Stimulated activated effector memory CD8-positive, alpha-beta T cell treated with anti-CD3 and anti-CD28 coated beads, Interleukin-12 subunit alpha, Interleukin-12 subunit beta, amount 100 ng/mL, for 72 hours (primary cell): ENCODE data around the gene PLEKHA3.
"Not testable (repeated sequence)": the region's sequence is repeated elsewhere in the genome, so short reads cannot be mapped to it uniquely, and the experiment has no call there.

Experiments
- ATAC-seq: fragments of 150-1000 bp; cut with Tn5 transposase; 2 replicates; pipeline ENCODE4 v1.10.0; 2021
- DNase-seq, 2 donors: peaks; one replicate each; pipeline ENCODE4 v3.0.0; 2021 to 2022; ENCODE audit warnings: low spot score in 2 of 2
- H3K27ac Mint-ChIP-seq: one replicate; pipeline ENCODE4 v1.8.0; 2022; ENCODE audit warnings: mild to moderate bottlenecking, mixed read lengths
- H3K36me3 Mint-ChIP-seq: one replicate; pipeline ENCODE4 v1.8.0; 2022; ENCODE audit warnings: mild to moderate bottlenecking, mixed read lengths
- H3K4me1 Mint-ChIP-seq: one replicate; pipeline ENCODE4 v1.8.0; 2022; ENCODE audit warnings: mixed read lengths
- H3K4me3 Mint-ChIP-seq: one replicate; pipeline ENCODE4 v1.8.0; 2022; ENCODE audit warnings: mild to moderate bottlenecking, mixed read lengths
- H3K9me3 Mint-ChIP-seq: one replicate; pipeline ENCODE4 v1.8.0; 2022; ENCODE audit warnings: mixed read lengths

Gene PLEKHA3

DNA sequence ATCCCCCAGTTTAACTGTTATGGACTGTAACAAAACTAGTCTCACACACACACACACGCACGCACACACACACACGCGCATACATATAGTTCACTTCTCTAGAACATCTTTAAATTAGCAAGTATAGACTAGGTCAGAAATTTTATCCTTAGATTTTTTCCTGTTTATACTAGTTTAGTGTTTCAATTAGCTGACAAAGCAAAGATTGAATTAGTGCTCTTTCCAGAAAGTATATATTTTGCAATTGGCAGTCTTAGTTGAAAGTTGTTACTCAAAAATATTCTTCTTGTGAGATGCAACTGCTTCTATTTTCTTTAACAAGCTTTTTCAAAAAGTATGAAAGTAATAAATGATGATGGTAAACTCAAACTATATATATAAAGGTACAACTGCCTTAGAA is 22.5 kb downstream of the PLEKHA3 start:
- DNase-seq (no peak), ATAC-seq (no peak)
- Mint-ChIP-seq H3K36me3 (peaks cover 98% of the 10 kb centered on the region), H3K4me3 (no peak overlapping the region), H3K9me3 (no peaks in the 10 kb centered on the region), H3K27ac (no peak overlapping the region), H3K4me1 (peaks cover 7% of the 10 kb centered on the region)

DNA sequence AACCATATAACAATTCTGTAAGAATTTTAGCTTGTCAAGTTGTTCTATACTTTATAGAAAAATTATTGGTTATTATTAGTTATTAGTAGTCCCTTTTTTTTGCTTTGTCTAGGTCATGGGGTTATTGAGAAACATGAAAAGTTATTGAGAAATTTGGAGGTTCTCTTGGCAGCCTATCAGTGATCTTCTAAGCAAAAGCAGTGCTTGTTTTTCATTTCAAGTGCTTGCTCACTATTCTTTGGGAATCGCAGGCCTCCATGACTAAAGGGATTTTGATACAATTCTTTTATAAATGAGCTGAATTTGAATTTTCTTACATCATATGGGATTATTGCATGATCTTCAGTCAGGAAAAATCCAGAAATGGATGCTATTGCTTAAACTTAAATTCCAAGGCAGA is 25.8 kb downstream of the PLEKHA3 start:
- Mint-ChIP-seq H3K4me3 (no peak overlapping the region), H3K36me3 (peaks cover 88% of the 10 kb centered on the region), H3K9me3 (no peaks in the 10 kb centered on the region), H3K27ac (no peak overlapping the region), H3K4me1 (peaks cover 16% of the 10 kb centered on the region)
- ATAC-seq (no peak), DNase-seq (no peak)

DNA sequence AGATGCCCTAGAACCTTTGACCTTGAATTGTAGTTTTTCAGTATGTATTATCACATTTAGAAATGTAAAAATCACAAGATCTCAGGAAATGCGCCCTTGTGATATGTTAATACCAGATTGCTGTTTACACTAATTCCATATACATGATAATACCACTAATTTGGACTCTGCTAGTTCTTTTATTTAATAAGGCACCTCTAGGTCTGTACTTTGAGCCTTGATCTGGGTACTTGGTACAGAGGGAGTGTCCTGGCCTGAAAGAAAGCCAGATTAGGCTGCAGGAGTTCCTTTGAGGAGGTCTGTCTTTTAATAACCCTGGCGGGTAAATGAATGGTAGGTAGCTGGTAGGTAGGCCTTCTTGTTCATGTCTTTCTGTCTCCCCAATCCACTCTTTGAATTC is 26.3 kb downstream of the PLEKHA3 start:
- H3K36me3 Mint-ChIP-seq, result peaks cover 88% of the 10 kb centered on the region
- no peak for DNase-seq
- no peak overlapping the region for H3K4me3 Mint-ChIP-seq
- peaks cover 18% of the 10 kb centered on the region for H3K4me1 Mint-ChIP-seq
- no peaks in the 10 kb centered on the region for H3K9me3 Mint-ChIP-seq
- H3K27ac Mint-ChIP-seq, result no peak overlapping the region
- no peak for ATAC-seq

DNA sequence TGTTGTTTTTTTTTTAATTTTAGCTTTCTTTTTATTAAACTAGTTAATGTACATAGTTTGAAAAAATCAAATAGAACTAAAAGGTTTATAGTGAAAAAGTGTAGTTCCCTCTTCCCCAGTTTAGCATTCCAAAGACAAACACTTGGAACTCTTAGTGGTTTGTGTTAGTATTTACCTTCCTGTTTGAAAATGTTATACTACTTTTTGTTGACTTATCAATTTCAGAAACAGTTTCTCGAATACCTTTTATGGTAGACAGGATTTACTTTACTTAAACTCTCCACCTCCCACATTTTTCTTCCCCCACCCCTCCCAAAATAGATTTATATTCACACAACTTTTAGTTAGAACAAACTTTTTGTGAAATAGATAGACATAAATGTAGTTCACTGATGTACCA is 26.7 kb downstream of the PLEKHA3 start:
- H3K4me3 Mint-ChIP-seq, result no peak overlapping the region
- DNase-seq (no peak), ATAC-seq (no peak)
- peaks cover 21% of the 10 kb centered on the region for H3K4me1 Mint-ChIP-seq
- H3K36me3 Mint-ChIP-seq, result peaks cover 88% of the 10 kb centered on the region
- H3K9me3 Mint-ChIP-seq, result no peaks in the 10 kb centered on the region
- no peak overlapping the region for H3K27ac Mint-ChIP-seq

DNA sequence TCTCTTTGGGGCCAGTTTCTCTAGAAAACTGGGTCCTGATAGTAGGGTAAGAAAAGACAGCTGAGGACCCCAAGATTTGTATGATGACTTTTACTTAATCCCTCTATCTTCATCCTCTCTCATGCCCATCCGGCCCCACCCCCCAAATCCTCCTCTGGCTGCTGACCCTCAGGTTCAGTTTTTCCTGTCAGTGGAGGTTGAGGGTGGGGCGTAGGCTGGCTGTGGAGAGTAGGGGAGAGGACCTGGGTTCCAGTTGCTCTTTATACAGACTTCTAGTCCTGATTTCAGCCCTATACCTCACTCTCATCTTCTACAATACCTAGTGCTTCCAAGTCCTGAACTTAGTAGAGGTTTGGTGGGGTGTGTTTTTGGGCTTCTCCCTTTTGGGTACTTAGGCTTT is 28.4 kb downstream of the PLEKHA3 start:
- Mint-ChIP-seq H3K4me1 (peaks cover 36% of the 10 kb centered on the region), H3K27ac (no peak overlapping the region), H3K9me3 (no peaks in the 10 kb centered on the region)

DNA sequence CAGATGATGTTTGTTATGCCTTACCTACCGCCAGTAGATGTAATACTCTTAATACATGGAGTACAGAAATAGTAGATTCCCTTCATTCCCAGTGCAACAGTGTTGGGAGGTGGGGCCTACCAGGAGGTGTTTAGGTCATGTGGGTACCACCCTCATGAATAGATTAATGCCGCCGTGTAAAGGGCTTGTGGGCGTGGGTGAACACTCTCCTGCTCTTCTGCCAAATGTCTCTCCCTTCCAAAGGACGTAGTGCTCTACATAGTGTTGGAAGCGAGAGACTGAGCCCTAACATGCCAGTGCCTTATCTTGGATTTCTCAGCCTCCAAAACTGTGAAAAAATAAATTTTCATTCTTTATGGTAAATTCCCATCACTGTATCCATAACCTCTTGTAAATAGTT is 30.1 kb downstream of the PLEKHA3 start:
- Mint-ChIP-seq H3K9me3 (no peaks in the 10 kb centered on the region), H3K4me1 (peaks cover 41% of the 10 kb centered on the region), H3K27ac (no peak overlapping the region), H3K36me3 (peaks cover 79% of the 10 kb centered on the region), H3K4me3 (no peak overlapping the region)
- ATAC-seq, result no peak
- DNase-seq, result no peak

More for the DNA sequence above, 28.4 kb downstream of the PLEKHA3 start:
- Mint-ChIP-seq H3K36me3 (peaks cover 82% of the 10 kb centered on the region), H3K4me3 (no peak overlapping the region)
- DNase-seq (no peak), ATAC-seq (no peak)

DNA sequence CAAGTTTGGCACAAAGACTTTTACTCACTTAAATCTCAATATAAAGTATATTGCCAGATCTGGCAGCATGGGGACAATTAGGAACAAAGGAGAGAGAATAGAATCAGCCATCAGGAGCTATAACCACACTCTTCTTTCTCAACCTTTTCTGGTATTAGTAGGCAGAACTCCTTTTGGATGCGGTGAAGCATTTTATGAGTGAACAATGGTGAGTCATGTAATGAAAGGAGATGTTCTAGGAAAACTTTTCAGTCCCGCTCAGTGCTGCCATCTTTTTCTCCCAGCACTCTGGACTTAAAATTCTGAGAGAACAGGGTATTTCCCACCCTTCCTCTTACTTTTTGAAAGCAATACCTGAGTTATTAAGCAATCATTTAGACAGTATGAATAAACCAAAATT is 32.2 kb downstream of the PLEKHA3 start:
- Mint-ChIP-seq H3K9me3 (no peaks in the 10 kb centered on the region), H3K27ac (no peak overlapping the region), H3K36me3 (peaks cover 62% of the 10 kb centered on the region), H3K4me3 (no peak overlapping the region), H3K4me1 (peaks cover 37% of the 10 kb centered on the region)
- ATAC-seq, result no peak
- no peak for DNase-seq

DNA sequence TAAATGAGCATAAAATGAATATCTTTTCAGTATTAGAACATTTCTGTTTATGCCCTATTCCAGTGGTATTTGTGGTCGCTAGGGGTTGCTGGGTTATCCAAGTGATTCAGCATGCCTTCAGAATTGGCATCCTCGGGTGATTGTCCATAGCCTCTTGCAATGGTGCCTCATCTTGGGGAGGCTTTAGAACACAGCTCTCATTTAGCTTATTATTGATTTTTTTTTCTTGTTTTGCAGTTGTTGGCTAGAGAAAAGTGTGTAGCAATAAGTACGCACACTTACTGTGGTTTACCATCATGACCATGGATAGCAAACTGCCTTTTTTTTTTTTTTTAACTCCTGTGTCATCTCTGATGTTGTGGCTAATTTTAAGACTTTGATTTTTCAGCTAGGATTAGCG is 33.6 kb downstream of the PLEKHA3 start:
- Mint-ChIP-seq H3K4me1 (peaks cover 26% of the 10 kb centered on the region), H3K36me3 (peaks cover 61% of the 10 kb centered on the region), H3K27ac (no peak overlapping the region), H3K4me3 (no peak overlapping the region), H3K9me3 (no peaks in the 10 kb centered on the region)
- DNase-seq (no peak), ATAC-seq (no peak)

DNA sequence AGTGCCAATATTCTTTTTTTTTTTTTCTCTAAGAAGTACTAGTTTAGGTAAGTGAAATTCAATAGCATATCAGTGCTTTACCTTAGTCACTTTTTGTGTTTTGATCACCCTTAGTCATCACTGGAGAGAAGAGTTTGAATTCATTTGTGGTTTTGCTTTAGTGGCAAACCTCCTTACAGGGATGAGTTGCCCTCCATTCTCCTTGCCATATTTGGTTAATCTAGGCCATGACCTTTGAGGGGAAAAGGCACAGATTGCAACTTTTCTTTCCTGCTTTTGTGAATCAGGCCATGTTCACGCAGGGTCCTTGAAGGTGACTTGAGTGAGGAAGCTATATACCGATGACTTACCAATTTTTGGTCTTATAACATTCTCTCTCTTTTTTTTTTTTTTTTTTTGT is 34.4 kb downstream of the PLEKHA3 start:
- Mint-ChIP-seq H3K9me3 (no peaks in the 10 kb centered on the region), H3K27ac (peak overlapping the region; percentile 53), H3K36me3 (peaks cover 57% of the 10 kb centered on the region), H3K4me3 (peak overlapping the region; percentile 10), H3K4me1 (peaks cover 26% of the 10 kb centered on the region)
- DNase-seq, result peak in 1 of 2 donors; percentile 67
- ATAC-seq, result peak; percentile 99

DNA sequence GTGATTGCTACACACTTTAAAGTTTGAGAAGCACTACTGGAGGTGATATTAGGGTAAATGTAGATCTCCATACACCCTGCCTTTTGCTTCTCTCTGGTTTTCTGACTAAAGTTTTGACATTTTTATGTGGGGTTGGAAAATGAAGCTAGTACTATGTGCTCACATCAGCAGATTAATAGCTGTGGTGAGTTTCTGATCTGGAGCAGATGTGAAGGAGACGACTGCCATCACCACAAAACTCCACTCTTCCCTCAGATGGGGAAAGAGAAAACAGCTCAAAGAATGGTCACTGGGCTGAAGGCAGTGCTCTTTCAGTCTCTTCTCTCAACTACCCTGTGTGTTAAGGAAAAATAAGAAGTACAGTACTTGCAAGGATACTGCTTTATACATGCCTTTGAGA is 37.2 kb downstream of the PLEKHA3 start:
- H3K9me3 Mint-ChIP-seq, result no peaks in the 10 kb centered on the region
- ATAC-seq, result no peak
- H3K4me1 Mint-ChIP-seq, result peaks cover 28% of the 10 kb centered on the region
- H3K36me3 Mint-ChIP-seq, result peaks cover 40% of the 10 kb centered on the region
- H3K4me3 Mint-ChIP-seq, result no peak overlapping the region
- H3K27ac Mint-ChIP-seq, result no peak overlapping the region
- no peak for DNase-seq

DNA sequence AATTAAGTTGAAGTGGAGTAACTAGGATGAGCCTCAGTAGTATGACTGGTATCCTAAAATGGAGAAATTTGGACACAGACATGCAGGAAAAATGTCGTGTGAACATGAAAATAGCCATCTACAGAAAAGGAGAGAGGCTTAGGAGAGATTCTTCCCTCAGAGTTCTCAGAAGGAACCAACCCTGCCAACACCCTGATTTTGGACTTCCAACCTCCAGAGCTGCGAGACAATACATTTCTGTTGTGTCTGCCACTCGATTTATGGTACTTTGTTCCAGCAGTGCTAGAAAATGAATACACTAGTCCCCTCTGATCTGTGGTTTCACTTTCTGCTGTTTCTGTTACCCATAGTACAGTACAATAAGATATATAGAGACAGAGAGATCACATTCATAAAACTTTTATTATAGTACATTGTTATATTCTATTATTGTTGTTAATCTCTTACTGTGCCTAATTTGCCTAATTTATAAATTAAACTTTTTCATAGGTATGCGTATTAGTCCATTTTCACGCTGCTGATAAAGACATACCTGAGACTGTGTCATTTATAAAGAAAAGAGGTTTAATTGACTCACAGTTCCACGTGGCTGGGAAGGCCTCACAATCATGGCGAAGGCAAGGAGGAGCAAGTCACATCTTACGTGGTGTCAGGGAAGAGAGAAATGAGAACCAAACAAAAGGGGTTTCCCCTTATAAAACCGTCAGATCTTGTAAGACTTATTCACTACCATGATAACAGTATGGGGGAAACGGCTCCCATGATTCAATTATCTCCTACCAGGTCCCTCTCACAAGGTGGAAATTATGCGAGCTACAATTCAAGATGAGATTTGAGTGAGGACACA is 41.3 kb downstream of the PLEKHA3 start:
- peaks cover 38% of the 10 kb centered on the region for H3K4me1 Mint-ChIP-seq
- H3K27ac Mint-ChIP-seq, result no peak overlapping the region
- H3K9me3 Mint-ChIP-seq, result no peaks in the 10 kb centered on the region
- no peak overlapping the region for H3K4me3 Mint-ChIP-seq
- peak; percentile 77 for ATAC-seq
- DNase-seq, result peak in 1 of 2 donors; percentile 46
- peaks cover 13% of the 10 kb centered on the region for H3K36me3 Mint-ChIP-seq

DNA sequence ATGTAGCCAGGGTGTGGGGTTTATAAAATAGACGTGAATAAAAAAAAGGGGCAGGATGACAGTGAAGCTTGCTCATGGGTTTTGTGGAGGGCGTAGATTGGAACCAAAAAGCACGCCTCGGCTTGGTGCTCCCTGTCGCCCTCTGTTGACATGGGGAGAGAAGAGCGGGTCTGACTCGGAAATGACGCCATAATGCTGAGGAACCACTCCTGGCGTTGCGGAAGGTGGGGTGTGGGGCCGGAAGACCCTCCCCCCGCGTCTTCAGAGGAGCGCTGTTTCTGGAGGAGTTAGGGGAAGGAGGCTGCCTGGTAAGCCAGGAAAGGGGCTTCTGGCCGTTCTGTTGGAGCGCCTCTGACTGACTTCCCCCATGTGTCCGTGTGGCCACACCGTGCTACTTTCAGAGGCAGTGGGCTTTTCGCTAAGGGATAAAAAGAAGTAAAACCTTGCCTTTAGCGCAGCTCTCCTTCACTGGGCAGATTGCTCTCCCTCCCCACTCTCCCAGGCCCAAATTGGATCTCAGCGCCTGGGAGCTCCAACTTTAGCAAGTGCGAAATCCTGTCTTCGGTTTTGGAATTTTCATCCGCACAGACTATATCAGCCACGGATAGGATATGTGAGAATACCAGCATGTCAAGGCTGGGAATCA is 42.8 kb downstream of the PLEKHA3 start:
- Mint-ChIP-seq H3K4me3 (peak overlapping the region; percentile 86), H3K4me1 (peaks cover 38% of the 10 kb centered on the region), H3K36me3 (peaks cover 11% of the 10 kb centered on the region), H3K27ac (peak overlapping the region; percentile 86), H3K9me3 (no peaks in the 10 kb centered on the region)
- DNase-seq (peak; percentile 69 to 91), ATAC-seq (peak; percentile 90)

DNA sequence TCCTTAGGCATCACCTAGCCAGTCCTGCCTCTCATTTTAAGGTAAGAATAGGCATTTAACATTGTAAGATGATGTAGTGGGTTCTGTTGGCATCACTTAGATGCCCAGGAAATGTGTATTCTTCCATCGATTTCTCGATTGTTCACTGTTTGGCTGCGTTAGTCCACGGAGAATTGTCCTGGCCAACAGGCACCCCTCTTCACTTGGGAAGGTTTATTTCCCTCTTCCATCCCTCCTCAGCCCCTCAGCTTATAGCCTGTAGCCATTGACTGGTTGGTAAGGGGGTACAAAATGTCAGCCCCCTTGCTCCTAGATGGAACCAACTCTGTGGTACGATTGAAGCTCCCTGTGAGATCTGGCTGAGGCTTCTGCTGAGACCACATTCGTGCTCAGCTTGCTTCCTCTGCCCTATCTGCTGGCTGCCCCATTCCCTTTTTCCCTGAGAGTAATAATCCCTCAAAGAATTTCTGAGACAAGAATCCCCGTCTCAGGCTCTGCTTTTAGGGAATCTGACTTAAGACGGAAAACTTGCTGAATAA is 43.4 kb downstream of the PLEKHA3 start:
- H3K27ac Mint-ChIP-seq, result peak overlapping the region; percentile 86
- H3K9me3 Mint-ChIP-seq, result no peaks in the 10 kb centered on the region
- ATAC-seq, result no peak
- H3K36me3 Mint-ChIP-seq, result peaks cover 6% of the 10 kb centered on the region
- DNase-seq, result peak in 1 of 2 donors; percentile 50
- peak overlapping the region; percentile 86 for H3K4me3 Mint-ChIP-seq
- H3K4me1 Mint-ChIP-seq, result peaks cover 38% of the 10 kb centered on the region

DNA sequence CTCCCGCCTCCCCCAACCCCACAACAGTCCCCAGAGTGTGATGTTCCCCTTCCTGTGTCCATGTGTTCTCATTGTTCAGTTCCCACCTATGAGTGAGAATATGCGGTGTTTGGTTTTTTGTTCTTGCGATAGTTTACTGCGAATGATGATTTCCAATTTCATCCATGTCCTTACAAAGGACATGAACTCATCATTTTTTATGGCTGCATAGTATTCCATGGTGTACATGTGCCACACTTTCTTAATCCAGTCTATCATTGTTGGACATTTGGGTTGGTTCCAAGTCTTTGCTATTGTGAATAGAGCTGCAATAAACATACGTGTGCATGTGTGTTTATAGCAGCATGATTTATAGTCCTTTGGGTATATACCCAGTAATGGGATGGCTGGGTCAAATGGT is 44.8 kb downstream of the PLEKHA3 start:
- not testable (repeated sequence) for ATAC-seq, H3K27ac Mint-ChIP-seq, H3K36me3 Mint-ChIP-seq, H3K9me3 Mint-ChIP-seq, DNase-seq, H3K4me3 Mint-ChIP-seq
- H3K4me1 Mint-ChIP-seq, result peaks cover 38% of the 10 kb centered on the region

DNA sequence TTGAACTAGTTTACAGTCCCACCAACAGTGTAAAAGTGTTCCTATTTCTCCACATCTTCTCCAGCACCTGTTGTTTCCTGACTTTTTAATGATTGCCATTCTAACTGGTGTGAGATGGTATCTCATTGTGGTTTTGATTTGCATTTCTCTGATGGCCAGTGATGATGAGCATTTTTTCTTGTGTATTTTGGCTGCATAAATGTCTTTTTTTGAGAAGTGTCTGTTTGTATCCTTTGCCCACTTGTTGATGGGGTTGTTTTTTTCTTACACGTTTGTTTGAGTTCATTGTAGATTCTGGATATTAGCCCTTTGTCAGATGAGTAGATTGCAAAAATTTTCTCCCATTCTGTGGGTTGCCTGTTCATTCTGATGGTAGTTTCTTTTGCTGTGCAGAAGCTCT is 45.2 kb downstream of the PLEKHA3 start:
- not testable (repeated sequence) for H3K36me3 Mint-ChIP-seq, ATAC-seq, DNase-seq, H3K4me3 Mint-ChIP-seq, H3K9me3 Mint-ChIP-seq, H3K27ac Mint-ChIP-seq
- peaks cover 41% of the 10 kb centered on the region for H3K4me1 Mint-ChIP-seq

DNA sequence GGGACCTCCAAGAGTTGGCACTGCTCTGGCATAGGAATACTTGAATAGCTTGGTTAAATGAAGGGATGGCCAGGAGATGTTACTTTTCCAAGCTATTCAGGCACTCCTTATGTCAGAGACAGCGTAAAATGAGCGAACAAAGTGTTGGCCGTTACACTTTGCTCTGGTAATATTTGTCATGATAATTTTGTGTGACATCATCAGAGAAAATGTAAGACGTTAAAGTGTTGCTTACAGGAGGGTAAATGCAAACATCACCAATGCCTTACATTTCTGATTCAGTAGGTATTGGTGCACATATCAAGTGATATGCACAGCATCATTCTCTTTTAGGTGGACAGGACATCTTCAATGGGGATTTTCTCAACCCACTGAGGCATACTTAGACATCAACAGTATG is 46.0 kb downstream of the PLEKHA3 start:
- ATAC-seq, result no peak
- Mint-ChIP-seq H3K9me3 (no peaks in the 10 kb centered on the region), H3K36me3 (peaks cover 12% of the 10 kb centered on the region), H3K4me1 (peaks cover 44% of the 10 kb centered on the region), H3K27ac (no peak overlapping the region), H3K4me3 (no peak overlapping the region)
- DNase-seq, result no peak
